Sigmoid colon (tissue), 7 donors: Measurements from ENCODE around the gene SMAGP. TPM values are rescaled to one million over a fixed set of nuclear protein-coding genes. Genes with fewer than 3 reads are reported as not detected.

ENCODE experiments used
- DNase-seq: peaks from one replicate; pipeline ENCODE4 v3.0.0-alpha.2; 2019
- H3K27ac ChIP-seq, 4 donors: fragments of 200-600 bp; sonication (generic); one replicate each; pipeline ENCODE4 v1.5.1; 2016 to 2019; ENCODE audit warnings: mild to moderate bottlenecking in 1 of 4
- H3K27me3 ChIP-seq, 3 donors: fragments of 200-600 bp; sonication (generic); one replicate each; pipeline ENCODE4 v1.5.1; 2019; ENCODE audit warnings: mild to moderate bottlenecking in 1 of 3
- H3K36me3 ChIP-seq, 4 donors: fragments of 200-600 bp; sonication (generic); one replicate each; pipeline ENCODE4 v1.5.1; 2016 to 2019
- H3K4me1 ChIP-seq, 4 donors: fragments of 200-600 bp; sonication (generic); one replicate each; pipeline ENCODE4 v1.5.1; 2017 to 2019
- H3K4me3 ChIP-seq, 4 donors: fragments of 200-600 bp; sonication (generic); one replicate each; pipeline ENCODE4 v1.5.1; 2017 to 2019; ENCODE audit warnings: mild to moderate bottlenecking in 2 of 4, moderate library complexity in 1 of 4
- H3K9me3 ChIP-seq, 4 donors: fragments of 200-600 bp in 3 of 4; sonication (generic) in 3 of 4; one replicate each; pipeline versions ENCODE4 v1.5.1 to v1.6.1; 2013 to 2019
- CTCF ChIP-seq, 4 experiments: fragments of 450-650 bp in 3 of 4; fragments of 200-600 bp in 1 of 4; IDR thresholded peaks; one replicate each; pipeline ENCODE4 v1.5.1; 2016 to 2019; ENCODE audit warnings: antibody characterized with exemption in 4 of 4, mild to moderate bottlenecking in 3 of 4, moderate library complexity in 2 of 4
- EP300 ChIP-seq, 4 donors: sonication (generic); formaldehyde crosslinking; IDR thresholded peaks; one replicate each; pipeline ENCODE4 v1.6.1; 2017; ENCODE audit warnings: antibody characterized with exemption in 4 of 4
- POLR2A ChIP-seq, 2 donors: fragments of 450-650 bp; IDR thresholded peaks; one replicate each; pipeline ENCODE4 v1.6.1; 2016; ENCODE audit warnings: antibody characterized with exemption in 2 of 2, mild to moderate bottlenecking in 2 of 2, moderate library complexity in 2 of 2
- POLR2AphosphoS5 ChIP-seq, 4 donors: sonication (generic); formaldehyde crosslinking; IDR thresholded peaks; one replicate each; pipeline ENCODE4 v1.6.1; 2017; ENCODE audit warnings: antibody characterized with exemption in 4 of 4
- WGBS, 2 donors: extraction: QIAGEN DNeasy Blood & Tissue Kit; methylation state at CpG; one replicate each; pipeline ENCODE4 v1.1.7; 2013; 5-methylcytosine and 5-hydroxymethylcytosine counted together
- intact Hi-C: fragments of 100-400 bp; cut with DNase I; formaldehyde crosslinking; loops from one replicate; pipeline ENCODE4 v1.15.1; 2023
- polyA plus RNA-seq, 3 donors: library from polyadenylated mRNA; stranded (reverse); fragments of 200-250 nt; gene quantifications; one replicate each; pipeline ENCODE4 v1.2.3, GENCODE V29; 2013
- total RNA-seq, 4 donors: library from RNA; depleted of rRNA; stranded (reverse); fragments of >200 nt; gene quantifications; one replicate each; pipeline ENCODE4 v1.1.0, GENCODE V29; 2016
- donor health status: healthy with polysubstance abuse.
- donor health status: Bipolar disorder and iron deficiency.
- donor health status: healthy.

Gene SMAGP
- total and polyA plus RNA-seq, 7 donors, result 1.9 to 81.7 (median 5.3) TPM

DNA sequence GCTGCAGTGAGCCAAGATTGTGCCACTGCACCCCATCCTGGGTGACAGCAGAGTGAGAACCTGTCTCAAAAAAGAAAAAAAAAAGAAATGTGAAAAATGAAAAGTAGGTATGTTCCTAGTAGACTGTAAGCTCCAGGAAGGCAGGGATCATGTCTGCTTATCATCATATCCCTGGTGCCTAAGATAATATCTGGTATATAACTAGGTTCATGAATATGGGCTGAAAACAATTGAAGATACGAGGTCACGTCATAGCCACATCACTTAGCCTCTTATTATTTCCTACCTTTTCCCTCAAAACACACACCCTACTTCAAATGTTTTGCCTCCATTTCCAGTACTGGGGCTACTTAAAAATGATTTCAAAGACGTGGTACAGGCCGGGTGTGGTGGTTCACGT lies 55.3 kb downstream of the SMAGP start:
- no peak for DNase-seq
- no peak overlapping the region for H3K4me3 ChIP-seq
- no peaks in the 10 kb centered on the region for H3K27me3 ChIP-seq
- peaks cover 0 to 6% (median 0%) of the 10 kb centered on the region in 4 donors for H3K36me3 ChIP-seq
- TF ChIP-seq POLR2AphosphoS5 (IDR thresholded peaks at IDR 0.05) (no peak), CTCF (IDR thresholded peaks at IDR 0.05) (no peak), POLR2A (IDR thresholded peaks at IDR 0.05) (no peak), EP300 (IDR thresholded peaks at IDR 0.05) (no peak)
- no peaks in the 10 kb centered on the region for H3K9me3 ChIP-seq
- intact Hi-C loops, result loop anchor here (5.0 kb wide), 1 partner anchor 168 kb away; the partner anchor contains the start of gene LETMD1
- H3K27ac ChIP-seq, result no peak overlapping the region
- H3K4me1 ChIP-seq, result peaks cover 0 to 25% (median 16%) of the 10 kb centered on the region in 4 donors
- WGBS, 2 donors, result 91 to 94% methylated on average over 5 of the region's 5 CpGs

- 69 to 75% methylated on average over 2 of the region's 2 CpGs for WGBS, 2 donors
- no peaks in the 10 kb centered on the region for H3K9me3 ChIP-seq
- no peak for DNase-seq
- intact Hi-C loops, result no loop called here
- no peak overlapping the region for H3K4me3 ChIP-seq
- TF ChIP-seq POLR2AphosphoS5 (IDR thresholded peaks at IDR 0.05), result no peak
- TF ChIP-seq CTCF (IDR thresholded peaks at IDR 0.05), result no peak
- H3K27me3 ChIP-seq, result no peaks in the 10 kb centered on the region
- peaks cover 0 to under 1% (median 0%) of the 10 kb centered on the region in 4 donors for H3K4me1 ChIP-seq
- no peak overlapping the region for H3K27ac ChIP-seq
- H3K36me3 ChIP-seq, result peaks cover 0 to 17% (median 4%) of the 10 kb centered on the region in 4 donors
These were observed 59.4 kb downstream of the SMAGP start for GRCh38 chr12:51210690-51211395.

- H3K4me1 ChIP-seq, result no peaks in the 10 kb centered on the region
- 92 to 97% methylated on average over 2 of the region's 2 CpGs for WGBS, 2 donors
- no peak for DNase-seq
- peaks cover 0 to 17% (median 4%) of the 10 kb centered on the region in 4 donors for H3K36me3 ChIP-seq
- no peaks in the 10 kb centered on the region for H3K9me3 ChIP-seq
- intact Hi-C loops, result no loop called here
- H3K27me3 ChIP-seq, result no peaks in the 10 kb centered on the region
- H3K27ac ChIP-seq, result no peak overlapping the region
- no peak overlapping the region for H3K4me3 ChIP-seq
- TF ChIP-seq EP300 (IDR thresholded peaks at IDR 0.05) (no peak), CTCF (IDR thresholded peaks at IDR 0.05) (no peak), POLR2AphosphoS5 (IDR thresholded peaks at IDR 0.05) (no peak)
These were observed 61.0 kb downstream of the SMAGP start for GRCh38 chr12:51209259-51209658.

GRCh38 chr12:51208016-51208660 lies 62.1 kb downstream of the SMAGP start:
- intact Hi-C loops, result no loop called here
- WGBS, 2 donors, result 90 to 91% methylated on average over 7 of the region's 7 CpGs
- peaks cover 0 to 27% (median 6%) of the 10 kb centered on the region in 4 donors for H3K36me3 ChIP-seq

More at GRCh38 chr12:51208016-51208660, 62.1 kb downstream of the SMAGP start:
- Histone ChIP-seq H3K9me3 (no peaks in the 10 kb centered on the region), H3K27ac (no peak overlapping the region), H3K4me3 (no peak overlapping the region), H3K4me1 (no peaks in the 10 kb centered on the region), H3K27me3 (no peaks in the 10 kb centered on the region)
- no peak for DNase-seq
- no peak for TF ChIP-seq POLR2A (IDR thresholded peaks at IDR 0.05)
- TF ChIP-seq CTCF (IDR thresholded peaks at IDR 0.05), result no peak
- TF ChIP-seq EP300 (IDR thresholded peaks at IDR 0.05), result no peak
- no peak for TF ChIP-seq POLR2AphosphoS5 (IDR thresholded peaks at IDR 0.05)
